Astrocyte (in vitro differentiated cells and primary cell): Measurements from ENCODE around the gene GLIPR1. TPM values are rescaled to one million over a fixed set of nuclear protein-coding genes. Genes with fewer than 3 reads are reported as not detected.

Experiments
- DNase-seq: peaks from one replicate; pipeline ENCODE4 v3.0.0-alpha.2; 2010; ENCODE audit warnings: low read depth
- FAIRE-seq: peaks from 2 replicates; lab custom pipeline; 2011; peaks lifted over from hg19 to GRCh38; lab: Jason Lieb, UNC
- H2AFZ ChIP-seq: 2 replicates; pipeline ENCODE4 v1.6.0; 2012; ENCODE audit warnings: low read depth, low read length, inconsistent platforms
- H3K27ac ChIP-seq: 2 replicates; pipeline ENCODE4 v1.5.1; 2011; ENCODE audit warnings: low read depth, low read length, inconsistent platforms
- H3K27me3 ChIP-seq: 2 replicates; pipeline ENCODE4 v1.6.0; 2011; ENCODE audit warnings: low read length, inconsistent platforms; ENCODE audit not compliant: insufficient read depth
- H3K36me3 ChIP-seq: 2 replicates; pipeline ENCODE4 v1.5.1; 2011; ENCODE audit warnings: low read length, inconsistent platforms; ENCODE audit not compliant: insufficient read depth
- H3K4me1 ChIP-seq: 2 replicates; pipeline ENCODE4 v1.5.1; 2011; ENCODE audit warnings: low read length, inconsistent platforms; ENCODE audit not compliant: insufficient read depth
- H3K4me2 ChIP-seq: 2 replicates; pipeline ENCODE4 v1.6.0; 2012; ENCODE audit warnings: low read length, inconsistent platforms
- H3K4me3 ChIP-seq: 2 replicates; pipeline ENCODE4 v1.5.1; 2011; ENCODE audit warnings: low read depth, mild to moderate bottlenecking, low read length, inconsistent platforms; ENCODE audit not compliant: insufficient read depth
- H3K79me2 ChIP-seq: 2 replicates; pipeline ENCODE4 v1.6.0; 2012; ENCODE audit warnings: mild to moderate bottlenecking, low read length, inconsistent platforms; ENCODE audit not compliant: insufficient read depth
- H3K9ac ChIP-seq: 2 replicates; pipeline ENCODE4 v1.6.0; 2012; ENCODE audit warnings: mild to moderate bottlenecking, low read length, inconsistent platforms
- H3K9me3 ChIP-seq: 2 replicates; pipeline ENCODE4 v1.5.1; 2012; ENCODE audit warnings: low read depth, mild to moderate bottlenecking, low read length, inconsistent platforms; ENCODE audit not compliant: insufficient read depth
- H4K20me1 ChIP-seq: 2 replicates; pipeline ENCODE4 v1.6.0; 2012; ENCODE audit warnings: low read length, inconsistent platforms; ENCODE audit not compliant: insufficient read depth
- H3K27ac Mint-ChIP-seq: one replicate; pipeline ENCODE4 v1.8.0; 2021; ENCODE audit warnings: mild to moderate bottlenecking, mixed read lengths; ENCODE audit not compliant: unreplicated experiment
- H3K27me3 Mint-ChIP-seq: one replicate; pipeline ENCODE4 v1.8.0; 2021; ENCODE audit warnings: low read depth, mixed read lengths; ENCODE audit not compliant: unreplicated experiment
- H3K36me3 Mint-ChIP-seq: one replicate; pipeline ENCODE4 v1.8.0; 2021; ENCODE audit warnings: low read depth, mixed read lengths; ENCODE audit not compliant: unreplicated experiment
- H3K4me1 Mint-ChIP-seq: one replicate; pipeline ENCODE4 v1.8.0; 2021; ENCODE audit warnings: low read depth, mixed read lengths; ENCODE audit not compliant: unreplicated experiment
- H3K4me3 Mint-ChIP-seq: one replicate; pipeline ENCODE4 v1.8.0; 2021; ENCODE audit warnings: mild to moderate bottlenecking, moderate library complexity, mixed read lengths; ENCODE audit not compliant: unreplicated experiment
- H3K9me3 Mint-ChIP-seq: one replicate; pipeline ENCODE4 v1.8.0; 2021; ENCODE audit warnings: mild to moderate bottlenecking, mixed read lengths; ENCODE audit not compliant: unreplicated experiment
- EZH2 ChIP-seq: IDR thresholded peaks from 2 replicates; pipeline ENCODE4 v1.6.1; 2012; ENCODE audit warnings: mild to moderate bottlenecking, low read length, inconsistent platforms; ENCODE audit not compliant: insufficient read depth
- total RNA-seq: library from RNA; stranded (reverse); gene quantifications from 2 replicates; pipeline ENCODE4 v1.2.1, GENCODE V29; 2021
- TF ChIP-seq, protein P1 (sequence below): IDR thresholded peaks from 2 replicates; pipeline ENCODE4 v1.5.1; 2011; ENCODE audit warnings: low read depth, mild to moderate bottlenecking, inconsistent platforms, low read length, moderate library complexity; ENCODE audit not compliant: insufficient read depth

GLIPR1 gene
- total RNA-seq, 1 donor from 2014 or later, result 232 TPM

DNA sequence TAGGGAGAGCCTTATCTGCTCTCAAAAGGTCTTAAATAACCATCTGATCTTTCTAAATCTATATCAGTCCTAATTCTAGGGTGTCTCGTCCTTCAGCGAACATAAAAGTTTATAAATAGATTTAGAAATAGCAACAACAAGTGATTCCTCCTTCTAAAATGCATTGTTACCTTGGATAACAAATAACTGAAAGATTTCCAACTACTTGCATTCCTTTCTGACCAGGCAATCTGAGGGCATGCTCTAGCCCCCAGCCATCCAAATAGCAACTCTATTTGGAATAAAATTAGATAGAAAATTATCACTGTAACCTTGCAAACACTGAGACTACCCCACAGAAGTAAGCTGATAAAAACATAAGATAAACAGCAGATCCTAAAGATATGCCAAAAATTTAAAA lies 52.7 kb downstream of the GLIPR1 start:
- no peak overlapping the region for H3K4me2 ChIP-seq
- Mint-ChIP-seq H3K4me1 (peaks cover 5% of the 10 kb centered on the region), H3K27me3 (no peaks in the 10 kb centered on the region), H3K4me3 (no peak overlapping the region), H3K36me3 (no peaks in the 10 kb centered on the region), H3K9me3 (no peaks in the 10 kb centered on the region), H3K27ac (no peak overlapping the region)
- H3K27me3 ChIP-seq, result no peaks in the 10 kb centered on the region
- H3K79me2 ChIP-seq, result no peaks in the 10 kb centered on the region
- no peak overlapping the region for H3K9ac ChIP-seq
- H2AFZ ChIP-seq, result no peak overlapping the region
- H3K4me1 ChIP-seq, result no peaks in the 10 kb centered on the region
- H4K20me1 ChIP-seq, result no peaks in the 10 kb centered on the region
- H3K4me3 ChIP-seq, result no peak overlapping the region
- TF ChIP-seq, protein P1, sequence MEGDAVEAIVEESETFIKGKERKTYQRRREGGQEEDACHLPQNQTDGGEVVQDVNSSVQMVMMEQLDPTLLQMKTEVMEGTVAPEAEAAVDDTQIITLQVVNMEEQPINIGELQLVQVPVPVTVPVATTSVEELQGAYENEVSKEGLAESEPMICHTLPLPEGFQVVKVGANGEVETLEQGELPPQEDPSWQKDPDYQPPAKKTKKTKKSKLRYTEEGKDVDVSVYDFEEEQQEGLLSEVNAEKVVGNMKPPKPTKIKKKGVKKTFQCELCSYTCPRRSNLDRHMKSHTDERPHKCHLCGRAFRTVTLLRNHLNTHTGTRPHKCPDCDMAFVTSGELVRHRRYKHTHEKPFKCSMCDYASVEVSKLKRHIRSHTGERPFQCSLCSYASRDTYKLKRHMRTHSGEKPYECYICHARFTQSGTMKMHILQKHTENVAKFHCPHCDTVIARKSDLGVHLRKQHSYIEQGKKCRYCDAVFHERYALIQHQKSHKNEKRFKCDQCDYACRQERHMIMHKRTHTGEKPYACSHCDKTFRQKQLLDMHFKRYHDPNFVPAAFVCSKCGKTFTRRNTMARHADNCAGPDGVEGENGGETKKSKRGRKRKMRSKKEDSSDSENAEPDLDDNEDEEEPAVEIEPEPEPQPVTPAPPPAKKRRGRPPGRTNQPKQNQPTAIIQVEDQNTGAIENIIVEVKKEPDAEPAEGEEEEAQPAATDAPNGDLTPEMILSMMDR, result no peak
- no peak for TF ChIP-seq EZH2
- FAIRE-seq (no peak), DNase-seq (peak; percentile 19)
- no peaks in the 10 kb centered on the region for H3K36me3 ChIP-seq
- no peak overlapping the region for H3K27ac ChIP-seq
- no peaks in the 10 kb centered on the region for H3K9me3 ChIP-seq

DNA sequence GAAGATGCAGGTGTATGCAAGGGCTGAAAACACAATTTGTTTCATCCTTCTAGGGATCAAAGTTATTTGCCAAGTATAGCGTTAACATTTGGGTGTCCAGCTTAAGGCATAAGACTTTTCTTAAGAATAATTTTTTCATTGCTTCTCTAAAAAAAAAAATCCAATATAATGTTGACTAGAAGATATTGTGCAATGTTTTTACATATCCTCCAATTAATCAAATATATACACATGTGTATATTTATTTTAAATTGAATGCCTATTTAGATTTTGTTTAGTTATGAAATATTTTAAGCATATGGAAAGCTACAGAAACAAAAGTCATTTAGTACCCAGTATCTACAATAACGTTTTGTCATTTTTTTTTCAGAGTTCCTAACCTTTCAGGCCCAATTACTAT lies 59.3 kb downstream of the GLIPR1 start:
- Mint-ChIP-seq H3K4me1 (no peaks in the 10 kb centered on the region), H3K27ac (no peak overlapping the region), H3K9me3 (no peaks in the 10 kb centered on the region), H3K36me3 (no peaks in the 10 kb centered on the region), H3K4me3 (no peak overlapping the region), H3K27me3 (no peaks in the 10 kb centered on the region)
- Histone ChIP-seq H3K27ac (no peak overlapping the region), H3K9ac (no peak overlapping the region), H3K79me2 (no peaks in the 10 kb centered on the region), H3K4me1 (no peaks in the 10 kb centered on the region), H4K20me1 (no peaks in the 10 kb centered on the region), H3K9me3 (no peaks in the 10 kb centered on the region), H3K4me3 (no peak overlapping the region), H2AFZ (no peak overlapping the region), H3K36me3 (no peaks in the 10 kb centered on the region), H3K27me3 (no peaks in the 10 kb centered on the region), H3K4me2 (no peak overlapping the region)
- TF ChIP-seq, protein P1, result no peak
- TF ChIP-seq EZH2, result no peak
- DNase-seq (no peak), FAIRE-seq (no peak)

DNA sequence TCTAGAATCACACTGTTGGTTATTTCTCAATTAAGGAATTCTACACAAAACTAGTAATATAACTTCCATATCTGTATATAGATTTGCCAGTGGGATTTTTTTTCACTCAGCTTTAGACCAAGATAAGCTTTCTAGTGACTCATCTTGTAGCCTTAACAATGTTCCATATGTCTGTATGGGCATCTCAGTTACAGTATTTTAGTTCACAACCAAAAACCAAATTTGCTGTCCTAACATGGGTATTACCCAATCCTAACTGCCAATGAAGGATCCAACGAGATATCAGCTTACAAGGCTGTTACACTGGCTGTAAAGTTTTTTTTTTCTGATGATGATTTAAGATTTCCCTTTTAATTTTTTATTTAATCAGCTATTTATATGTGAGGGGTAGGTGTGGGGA lies 62.4 kb downstream of the GLIPR1 start:
- Histone ChIP-seq H3K4me1 (no peaks in the 10 kb centered on the region), H2AFZ (no peak overlapping the region), H3K4me3 (no peak overlapping the region), H3K79me2 (no peaks in the 10 kb centered on the region), H4K20me1 (no peaks in the 10 kb centered on the region), H3K27me3 (no peaks in the 10 kb centered on the region), H3K4me2 (no peak overlapping the region), H3K9me3 (no peaks in the 10 kb centered on the region), H3K9ac (no peak overlapping the region), H3K27ac (no peak overlapping the region), H3K36me3 (no peaks in the 10 kb centered on the region)
- H3K36me3 Mint-ChIP-seq, result no peaks in the 10 kb centered on the region
- no peaks in the 10 kb centered on the region for H3K27me3 Mint-ChIP-seq
- no peaks in the 10 kb centered on the region for H3K4me1 Mint-ChIP-seq
- DNase-seq (no peak), FAIRE-seq (no peak)
- H3K27ac Mint-ChIP-seq, result no peak overlapping the region
- TF ChIP-seq EZH2, result no peak
- TF ChIP-seq, protein P1, result no peak
- H3K9me3 Mint-ChIP-seq, result no peaks in the 10 kb centered on the region
- H3K4me3 Mint-ChIP-seq, result no peak overlapping the region
